CD4-positive, alpha-beta T cell treated with Interleukin-6 for 4 hours (primary cell): ENCODE measurements around the gene MAGI1.

Experiments used
- DNase-seq: peaks from one replicate; pipeline ENCODE4 v3.0.0-alpha.2; 2020; ENCODE audit warnings: mixed read lengths

Gene MAGI1

DNA sequence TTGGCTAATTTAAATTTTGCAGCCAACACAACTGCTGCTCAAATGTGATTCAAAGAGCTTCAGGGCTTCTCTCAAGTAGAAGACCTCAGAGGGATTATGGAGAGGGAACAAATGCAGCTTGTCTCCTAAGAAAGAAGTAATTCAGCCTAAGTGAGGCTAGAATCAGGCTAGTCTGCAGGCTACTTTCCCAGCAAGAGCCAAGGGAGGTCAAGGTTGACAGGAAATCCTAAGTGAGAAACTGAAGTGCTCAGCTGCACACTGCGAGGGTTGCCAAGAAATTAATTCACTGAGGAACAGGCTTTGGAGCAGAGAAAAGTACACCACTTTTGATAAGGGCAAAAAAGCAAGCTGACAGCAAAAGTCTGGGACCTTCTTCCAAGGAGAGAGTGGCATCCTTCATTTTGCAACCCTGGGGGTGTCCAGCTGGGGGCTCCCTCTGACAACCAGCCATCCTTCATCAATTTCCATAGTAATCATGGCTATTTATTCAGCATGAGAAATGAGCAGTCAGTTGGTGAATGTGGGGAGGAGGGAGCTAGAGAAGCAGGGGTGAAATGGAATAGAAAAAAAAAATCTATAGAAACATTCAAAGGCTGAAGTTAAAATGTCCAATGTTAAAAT is 704.6 kb downstream of the MAGI1 start:
- DNase-seq: no peak

- DNase-seq: no peak
These were observed 707.0 kb downstream of the MAGI1 start for GRCh38 chr3:65331730-65332129.

DNA sequence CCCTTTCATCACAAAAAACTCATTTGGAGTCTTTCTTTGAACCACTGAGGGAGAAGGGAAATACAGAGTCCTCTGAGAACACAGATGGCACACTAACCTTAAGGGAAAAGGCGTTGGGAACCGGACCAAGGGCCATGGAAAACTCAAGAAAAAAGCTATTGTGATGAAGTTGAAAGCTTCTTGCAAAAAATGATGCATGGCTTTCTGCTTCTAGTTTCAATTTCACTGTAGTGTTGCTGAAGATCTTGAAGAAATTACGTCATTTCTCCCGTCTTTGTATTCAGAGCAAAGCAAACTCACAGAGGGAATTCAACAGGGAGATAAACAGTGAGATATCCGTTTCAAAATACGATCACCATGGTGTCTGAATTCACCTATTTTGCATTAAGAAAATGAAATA is 708.6 kb downstream of the MAGI1 start:
- DNase-seq: no peak

DNA sequence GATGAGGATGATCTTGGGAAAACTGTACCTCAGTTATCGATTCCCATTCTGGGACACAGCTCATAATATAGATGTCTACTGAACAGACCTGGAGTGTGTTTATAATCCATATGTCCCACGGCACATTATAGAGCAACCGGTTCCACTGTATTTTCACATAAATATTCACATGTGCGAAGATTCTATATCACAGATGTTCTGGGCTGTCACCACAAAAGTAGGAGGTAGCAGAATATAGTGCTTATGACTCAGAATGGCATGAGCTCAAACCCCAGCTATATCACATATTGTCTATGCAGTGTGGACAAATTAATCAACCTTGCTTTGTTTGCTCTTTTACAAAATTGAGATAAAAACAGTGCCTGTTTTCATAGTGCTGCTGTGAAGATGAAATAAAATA is 710.6 kb downstream of the MAGI1 start:
- no peak for DNase-seq

DNA sequence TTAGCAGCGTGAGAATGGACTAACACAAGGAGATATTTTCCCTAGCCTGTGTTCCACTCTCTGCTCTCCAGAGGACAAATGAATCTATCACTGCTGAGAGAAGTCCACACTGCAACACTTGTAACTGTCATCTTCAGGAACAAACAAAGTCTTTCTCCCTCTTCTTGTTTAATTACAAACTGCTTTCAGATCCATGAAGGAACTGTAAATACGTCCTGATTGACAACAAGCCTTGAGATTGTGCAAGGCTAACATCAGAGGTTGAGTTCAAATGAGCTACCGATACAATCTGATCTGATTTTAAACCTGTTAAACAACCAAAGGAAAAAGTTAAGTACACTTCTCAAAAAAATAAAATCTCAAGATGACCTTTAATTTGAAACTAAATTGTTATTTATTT is 712.1 kb downstream of the MAGI1 start:
- DNase-seq: no peak

DNA sequence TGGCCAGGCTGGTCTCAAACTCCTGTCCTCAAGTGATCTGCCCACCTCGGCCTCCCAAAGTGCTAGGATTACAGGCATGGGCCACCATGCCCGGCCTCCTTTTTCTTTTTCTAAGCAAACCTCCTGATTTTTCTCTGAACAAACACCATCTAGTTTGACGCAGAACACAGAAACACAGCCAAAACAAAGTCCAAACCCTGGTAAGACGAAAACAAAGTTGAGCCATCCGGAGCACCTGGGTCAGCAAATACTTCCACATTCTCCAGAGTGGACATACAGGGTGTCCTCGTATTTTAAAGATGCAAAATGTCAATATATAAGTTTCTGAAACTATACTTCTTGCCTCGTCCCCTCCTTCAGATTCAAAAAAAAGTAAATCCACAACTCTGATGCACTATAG is 715.8 kb downstream of the MAGI1 start:
- DNase-seq: no peak

DNA sequence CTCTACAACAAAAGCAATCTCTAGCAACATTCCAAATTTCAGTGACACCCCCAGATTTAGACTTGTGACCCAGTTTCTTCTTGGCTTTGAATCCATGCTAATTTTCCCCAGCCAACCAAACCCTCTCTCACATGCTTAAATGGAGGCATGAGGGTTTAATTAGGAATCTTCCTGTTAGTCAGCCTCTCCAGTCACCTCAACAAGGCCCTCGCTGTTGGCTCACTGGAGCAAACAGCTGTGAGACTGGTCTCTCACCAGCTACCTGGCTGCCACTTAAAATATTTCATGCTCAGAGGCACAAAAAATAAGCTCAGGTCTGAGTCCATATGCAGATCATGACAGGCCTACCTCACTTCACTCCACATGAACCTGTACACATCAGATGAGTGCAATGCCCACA is 720.5 kb downstream of the MAGI1 start:
- DNase-seq: no peak

DNA sequence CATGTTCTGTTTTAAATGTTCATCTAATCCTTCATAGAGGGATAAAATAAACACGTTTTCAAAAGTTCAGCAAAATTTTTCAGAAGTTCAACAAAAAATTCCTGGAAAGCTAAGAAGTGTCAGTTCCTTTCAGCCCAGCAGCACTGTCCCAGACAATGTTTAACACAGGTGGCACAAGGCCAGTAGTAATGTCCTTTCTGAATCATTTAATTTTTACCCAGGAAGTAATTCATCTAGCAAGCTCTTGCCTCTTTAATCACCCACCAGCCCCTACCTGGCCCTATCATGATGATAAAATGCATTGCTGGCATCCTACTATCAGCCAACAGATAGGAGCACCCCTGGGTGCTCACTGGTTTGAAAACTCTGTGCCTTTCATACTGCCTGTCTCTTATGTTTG is 723.8 kb downstream of the MAGI1 start:
- no peak for DNase-seq

GRCh38 chr3:65314269-65314668 is 724.4 kb downstream of the MAGI1 start:
- DNase-seq: no peak

- no peak for DNase-seq
These were observed 725.1 kb downstream of the MAGI1 start for GRCh38 chr3:65313666-65314065.

- no peak for DNase-seq
These were observed 732.9 kb downstream of the MAGI1 start for GRCh38 chr3:65305836-65306235.
